ENCODE data around the gene NADSYN1.

- no peak for TF ChIP-seq EP300 (IDR thresholded peaks at IDR 0.05; ENCODE audit: low read depth)
- TF ChIP-seq POLR2A (IDR thresholded peaks at IDR 0.05): no peak
- TF ChIP-seq CTCF (IDR thresholded peaks at IDR 0.05): no peak
- TF ChIP-seq POLR2AphosphoS5 (IDR thresholded peaks at IDR 0.05): no peak
Observed at GRCh38 chr11:71410363-71410966, 42.5 kb upstream of the NADSYN1 start.

Measured in transverse colon (tissue), 4 donors.